Measurements from ENCODE around the gene CA5B. TPM values are rescaled to one million over a fixed set of nuclear protein-coding genes. Genes with fewer than 3 reads are reported as not detected.
"Not testable (repeated sequence)": the region's sequence is repeated elsewhere in the genome, so short reads cannot be mapped to it uniquely, and the experiment has no call there.

Gene CA5B
- total RNA-seq, 1 experiment from 2014 or later: 11.0 TPM

DNA sequence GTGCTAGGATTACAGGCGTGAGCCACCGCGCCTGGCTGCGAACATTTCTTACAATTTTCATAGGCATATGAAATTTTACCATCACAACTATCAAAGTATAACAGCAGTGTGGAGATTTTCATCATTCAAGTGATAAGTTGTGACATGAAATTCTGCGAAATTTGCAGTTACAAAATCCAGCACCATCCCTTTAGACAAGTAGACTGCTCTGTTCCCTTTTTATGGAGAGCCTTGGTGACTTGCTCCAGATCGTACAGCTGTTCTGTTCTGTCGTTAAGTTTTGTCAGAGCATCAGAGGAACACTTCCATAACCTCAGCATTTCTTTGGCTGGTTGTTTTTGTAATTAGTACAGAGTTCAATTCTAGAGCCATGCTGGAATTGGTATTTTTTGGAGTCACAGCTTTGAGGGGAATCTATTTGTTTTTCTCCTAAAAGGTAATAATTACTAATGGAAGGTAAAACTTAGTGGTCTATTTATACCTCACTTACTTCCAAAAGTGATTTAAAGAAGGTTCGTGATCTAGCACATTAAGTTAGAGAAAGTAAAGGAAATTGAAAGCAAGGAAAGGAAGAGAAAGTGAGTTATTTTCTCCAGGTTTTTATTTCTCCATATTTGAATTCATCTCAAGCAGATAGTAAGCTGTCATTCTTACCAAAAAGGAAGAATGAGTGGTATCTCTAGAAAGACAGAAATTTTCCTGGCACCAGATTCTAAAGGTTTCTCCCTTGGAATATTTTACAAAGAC is 74.3 kb downstream of the CA5B start:
- no peak for DNase-seq (ENCODE audit: extremely low read depth, low read depth)

DNA sequence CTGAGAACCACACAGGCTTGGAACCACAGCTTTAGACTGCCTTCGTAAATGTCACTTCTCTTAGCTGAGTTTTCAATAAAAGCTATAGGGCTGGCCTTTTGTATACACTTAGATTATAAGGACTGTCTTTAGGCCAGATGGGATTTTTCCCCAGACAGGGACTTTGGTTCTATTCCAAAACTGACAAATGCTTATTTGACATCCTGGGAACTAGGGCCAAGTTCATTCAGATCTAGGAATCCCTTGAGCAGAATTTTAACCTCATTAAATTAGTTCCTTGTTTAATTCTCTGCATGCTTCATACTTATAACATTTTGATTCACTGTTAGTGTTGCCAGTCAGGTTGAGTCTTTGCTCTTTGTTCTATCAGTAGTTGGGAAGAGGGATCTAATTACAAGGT is 75.3 kb downstream of the CA5B start:
- no peak for DNase-seq (ENCODE audit: extremely low read depth, low read depth)

DNA sequence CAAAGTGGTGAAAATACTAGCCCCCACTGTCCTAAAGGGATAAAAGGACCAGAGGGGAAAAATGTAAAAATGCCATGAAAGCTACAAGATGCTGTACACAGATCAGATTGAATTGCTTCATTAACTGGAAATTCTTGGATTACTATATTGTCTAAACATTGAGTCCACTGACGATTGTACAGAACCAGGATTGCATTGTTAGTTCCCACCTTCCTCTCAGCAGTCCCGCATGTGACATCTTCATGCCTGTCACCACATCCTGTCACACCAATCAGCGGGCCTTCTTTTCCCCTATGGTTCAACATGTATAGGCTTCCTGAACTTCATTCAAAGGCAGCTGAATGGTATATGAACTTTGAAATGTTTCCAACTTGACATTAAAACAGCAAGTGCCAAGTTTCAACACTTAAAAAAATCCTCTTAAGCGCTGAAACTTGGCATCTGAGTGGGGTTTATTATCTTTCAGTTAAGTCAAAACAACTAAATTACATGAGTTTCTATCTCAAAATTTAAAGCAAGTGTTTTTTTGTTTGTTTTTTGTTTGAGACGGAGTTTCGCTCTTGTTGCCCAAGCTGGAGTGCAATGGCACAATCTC is 76.8 kb downstream of the CA5B start:
- DNase-seq (ENCODE audit: extremely low read depth, low read depth): no peak

DNA sequence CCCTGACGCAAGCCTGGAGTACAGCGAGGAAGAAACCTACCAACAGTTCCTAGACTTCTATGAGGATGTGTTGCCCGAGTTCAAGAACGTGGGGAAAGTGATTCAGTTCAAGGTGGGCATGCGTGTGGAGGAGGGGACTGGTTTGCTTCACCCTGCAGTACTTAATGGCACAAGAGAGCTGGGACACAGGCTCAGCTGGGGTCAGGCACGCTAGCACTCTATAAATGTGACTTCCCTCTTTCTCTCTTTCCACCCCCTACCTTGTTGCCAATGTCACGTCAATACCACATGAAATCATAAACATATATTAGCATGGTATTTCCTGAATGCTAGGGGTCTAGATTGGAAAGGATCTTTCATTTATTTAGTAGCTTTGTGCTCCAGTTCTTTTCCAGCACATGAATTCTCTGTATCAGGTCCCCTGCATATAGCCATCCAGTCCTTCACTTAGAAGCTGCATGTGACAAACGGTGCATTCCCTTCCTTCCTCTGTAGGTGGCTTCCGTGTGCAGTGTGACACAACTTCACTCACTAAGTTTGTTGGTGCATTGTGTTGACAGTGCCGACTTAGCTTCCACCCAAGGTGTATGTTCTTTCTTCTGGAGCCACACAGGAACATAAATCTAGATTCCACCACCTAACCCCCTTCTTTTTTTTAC is 77.8 kb downstream of the CA5B start:
- DNase-seq (ENCODE audit: extremely low read depth, low read depth): peak; percentile 15

DNA sequence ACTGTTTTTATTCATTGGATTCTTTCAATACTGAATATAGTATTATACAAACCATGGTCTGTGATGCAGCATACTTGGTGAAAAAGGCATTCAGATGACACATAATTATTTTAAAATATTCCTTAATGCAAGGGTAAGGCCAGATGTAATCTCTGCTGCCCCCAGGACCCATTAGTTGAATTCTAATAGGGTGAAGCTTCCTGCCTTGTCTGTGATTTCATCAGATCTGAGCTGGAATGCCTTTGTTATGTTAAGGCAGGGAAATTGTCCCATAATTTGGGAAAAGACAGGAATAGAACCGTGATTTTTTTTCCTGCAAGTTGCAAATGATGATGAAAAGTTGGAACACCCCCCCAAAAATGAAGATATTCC is 78.4 kb downstream of the CA5B start:
- no peak for DNase-seq (ENCODE audit: extremely low read depth, low read depth)

DNA sequence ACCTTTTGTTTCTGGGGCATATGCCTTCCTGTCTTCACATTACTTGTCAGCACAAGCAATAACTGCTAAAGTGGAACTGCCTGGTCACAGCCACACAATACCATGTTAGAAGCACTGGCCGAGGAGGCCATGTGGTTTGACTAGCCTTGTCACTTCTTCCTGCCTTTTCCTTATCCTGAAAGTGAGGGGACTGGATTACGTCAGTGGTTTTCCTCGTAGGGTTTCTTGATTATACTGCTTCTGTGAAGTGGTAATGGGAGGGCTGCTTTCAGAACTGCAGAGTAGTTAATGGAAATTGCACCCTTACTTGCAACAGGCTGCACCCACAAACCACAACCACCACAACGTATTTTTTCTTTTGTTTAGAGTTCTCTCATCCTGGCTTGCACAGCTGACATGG is 78.8 kb downstream of the CA5B start:
- DNase-seq (ENCODE audit: extremely low read depth, low read depth): no peak

DNA sequence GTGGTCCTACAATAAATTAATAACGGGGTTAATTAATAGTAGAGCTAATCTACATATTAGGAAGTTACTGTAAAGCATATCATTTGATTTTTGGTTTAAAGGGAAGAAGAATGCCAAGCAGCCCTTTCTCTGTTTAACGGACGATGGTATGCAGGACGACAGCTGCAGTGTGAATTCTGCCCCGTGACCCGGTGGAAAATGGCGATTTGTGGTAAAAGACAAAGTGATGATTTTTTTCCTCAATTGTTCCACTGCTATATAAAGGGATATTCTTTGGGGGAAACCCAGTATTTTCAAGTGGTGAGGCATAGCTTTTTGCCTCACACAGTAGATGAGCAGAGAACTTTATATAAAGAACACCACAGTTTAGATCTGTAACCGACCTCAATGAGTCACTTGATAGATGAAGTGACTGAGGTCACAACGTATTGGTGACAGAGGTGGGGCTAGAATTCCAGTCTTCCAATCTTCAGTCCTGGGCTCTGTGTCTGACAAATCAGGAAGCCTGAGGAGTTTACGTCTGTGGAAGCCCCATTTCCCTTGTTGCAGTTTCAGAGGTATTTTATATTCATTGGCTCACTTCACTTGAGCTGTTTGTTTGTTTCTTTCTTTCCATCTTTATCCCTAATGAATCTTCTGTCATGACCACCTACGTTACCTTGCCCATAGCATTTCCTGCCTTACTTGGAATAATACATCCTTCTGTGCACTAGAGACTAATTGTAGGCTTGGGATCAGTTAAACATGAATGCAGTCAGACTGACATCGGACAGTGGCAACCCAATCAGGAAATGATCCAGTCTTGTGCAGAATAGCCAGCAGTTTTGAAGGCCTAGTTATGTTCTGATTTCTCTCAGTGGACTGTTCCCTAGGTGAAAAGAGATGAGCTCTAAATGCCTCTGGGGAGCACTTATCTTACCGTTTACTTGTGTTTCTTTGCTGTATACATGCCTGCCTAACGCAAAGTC is 82.3 kb downstream of the CA5B start:
- DNase-seq (ENCODE audit: extremely low read depth, low read depth): no peak

DNA sequence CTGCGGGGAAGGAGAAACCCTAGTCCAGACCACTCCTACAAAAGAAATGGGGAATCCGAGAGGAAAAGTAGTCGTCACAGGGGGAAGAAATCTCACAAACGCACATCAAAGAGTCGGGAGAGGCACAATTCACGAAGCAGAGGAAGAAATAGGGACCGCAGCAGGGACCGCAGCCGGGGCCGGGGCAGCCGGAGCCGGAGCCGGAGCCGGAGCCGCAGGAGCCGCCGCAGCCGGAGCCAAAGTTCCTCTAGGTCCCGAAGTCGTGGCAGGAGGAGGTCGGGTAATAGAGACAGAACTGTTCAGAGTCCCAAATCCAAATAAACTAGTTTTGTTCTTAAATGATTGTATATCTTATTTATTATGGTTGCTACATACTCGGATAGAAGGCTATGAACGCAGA is 84.9 kb downstream of the CA5B start:
- no peak for DNase-seq (ENCODE audit: extremely low read depth, low read depth)

DNA sequence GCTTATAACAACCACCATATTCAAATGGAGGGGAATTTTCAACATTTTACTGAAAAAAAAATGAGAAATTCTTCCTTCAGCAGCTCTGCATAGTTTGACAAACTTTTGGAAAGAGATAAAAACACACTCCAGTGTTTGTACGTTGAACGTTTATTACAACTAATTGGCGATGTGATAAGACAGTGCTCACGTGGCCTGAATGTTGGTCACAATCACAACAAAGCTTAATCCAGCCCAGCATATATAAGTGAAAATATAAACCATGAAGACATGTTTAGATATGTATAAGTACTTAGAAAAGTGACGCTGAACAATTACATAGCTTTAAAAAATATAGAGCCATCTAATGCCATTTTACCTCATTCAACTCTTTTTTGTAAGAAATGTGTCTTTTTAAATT is 87.9 kb downstream of the CA5B start:
- DNase-seq (ENCODE audit: extremely low read depth, low read depth): no peak

DNA sequence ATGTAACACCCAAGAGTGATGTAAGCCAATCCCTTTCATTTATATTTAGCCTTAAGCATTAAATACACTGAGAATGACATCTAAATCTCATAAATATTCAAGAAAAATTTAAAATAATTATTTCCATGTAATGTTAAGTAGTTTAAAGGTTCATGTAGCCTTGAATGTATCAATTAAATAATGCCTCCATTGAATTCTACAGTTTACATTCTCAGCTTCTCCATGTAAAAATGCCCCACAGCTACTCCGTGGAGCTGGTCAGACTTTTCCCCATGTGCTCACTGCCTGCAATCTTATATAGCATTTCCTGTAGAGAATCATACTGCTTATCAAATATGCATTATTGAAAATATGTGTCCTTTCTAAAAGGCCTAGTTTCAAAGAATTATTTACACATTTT is 91.1 kb downstream of the CA5B start:
- DNase-seq (ENCODE audit: extremely low read depth, low read depth): no peak

DNA sequence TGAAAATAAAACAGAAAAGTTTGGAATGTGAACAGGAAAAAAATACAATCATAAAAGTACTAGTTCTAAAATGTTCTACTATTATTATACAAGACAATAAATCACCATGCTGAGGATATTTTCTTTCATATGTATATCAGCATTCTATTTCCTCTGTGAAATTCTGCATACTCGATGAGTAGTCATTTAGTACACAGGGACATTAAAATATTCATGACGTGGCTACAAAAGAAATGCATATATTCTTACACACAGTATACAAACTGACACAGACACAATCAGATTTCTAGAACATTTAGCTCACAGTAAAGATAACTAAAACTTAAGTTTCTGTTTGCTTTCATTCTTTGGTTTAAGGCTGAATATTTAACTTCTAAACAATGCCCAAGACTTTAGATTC is 93.3 kb downstream of the CA5B start:
- not testable (repeated sequence) for DNase-seq (ENCODE audit: extremely low read depth, low read depth)

DNA sequence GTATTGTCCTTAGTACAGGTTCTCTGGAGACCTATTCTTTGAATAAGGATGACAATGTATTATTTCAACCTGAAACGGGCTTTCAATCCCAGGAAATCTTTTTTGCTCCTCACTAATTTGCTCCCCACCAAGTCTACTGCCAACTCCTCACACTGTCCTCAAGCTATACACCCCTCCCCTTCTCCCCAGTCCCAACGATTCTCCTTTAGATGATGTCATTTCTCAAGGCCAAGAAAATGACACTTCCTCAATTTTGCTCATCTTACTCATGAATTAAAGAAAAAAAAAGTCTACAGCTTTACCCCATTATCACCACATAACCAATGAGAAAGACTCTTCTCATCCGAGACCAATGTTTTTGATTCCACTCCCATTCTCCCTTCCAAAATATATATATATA is 96.0 kb downstream of the CA5B start:
- no peak for DNase-seq (ENCODE audit: extremely low read depth, low read depth)

DNA sequence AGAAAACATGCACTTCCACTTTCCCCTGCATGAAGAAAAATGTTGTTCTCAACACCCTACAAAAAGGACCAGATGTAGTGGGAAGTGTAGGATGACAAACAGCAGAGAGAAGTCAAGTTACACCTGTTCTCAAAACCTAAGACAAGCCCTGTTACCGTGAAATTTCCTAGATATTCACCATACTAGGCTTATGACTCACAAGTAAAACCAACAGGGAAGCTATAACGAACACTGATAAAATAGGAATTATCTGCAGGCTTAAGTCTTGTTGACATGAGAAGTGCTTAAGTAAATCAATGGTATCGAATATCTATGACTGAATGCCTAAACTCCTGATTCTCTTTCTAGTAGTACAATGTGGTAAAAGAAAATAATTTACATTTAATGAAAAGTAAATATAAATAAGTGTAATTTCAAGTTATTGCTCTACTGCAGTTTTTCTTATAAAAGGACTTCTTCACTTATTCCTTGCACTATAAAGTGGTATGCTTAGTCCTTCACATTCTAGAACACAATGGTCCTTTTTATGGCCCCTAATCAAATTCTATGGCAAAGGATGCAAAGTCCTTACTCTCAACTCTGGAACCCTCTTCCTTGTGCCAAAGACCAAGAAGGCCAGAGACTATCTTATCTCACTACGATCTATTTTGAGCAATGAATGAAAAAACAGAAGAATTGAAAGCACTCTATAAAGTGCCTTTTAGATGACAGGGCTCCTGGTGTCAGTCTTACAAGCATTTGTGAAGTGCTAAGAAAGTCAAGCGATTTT is 96.9 kb downstream of the CA5B start:
- DNase-seq (ENCODE audit: extremely low read depth, low read depth): no peak

Small RNA genes within 50 kb of the gene (small RNA-seq; reads per million reads assigned to genes)
- 0 to 0.02 reads per million in 2 experiments for gene RF00409

Other genes with a start within 250 kb of the CA5B start
- gene PIR, start 244.9 kb upstream of the CA5B start, total RNA-seq (2014; rRNA removed; shearing (Covaris generic)): 179 and 186 TPM in 2 replicates
- gene BMX, start 237.5 kb upstream of the CA5B start, total RNA-seq (2014; rRNA removed; shearing (Covaris generic)): not detected in 2 replicates
- 0.12 and 0.55 TPM in 2 replicates for gene ACE2, start 137.3 kb upstream of the CA5B start, total RNA-seq (2014; rRNA removed; shearing (Covaris generic))
- gene CLTRN, start 73.5 kb upstream of the CA5B start, total RNA-seq (2014; rRNA removed; shearing (Covaris generic)): 6.6 and 7.7 TPM in 2 replicates
- gene ZRSR2, start 52.2 kb downstream of the CA5B start, total RNA-seq (2014; rRNA removed; shearing (Covaris generic)): 5.3 and 5.9 TPM in 2 replicates
- 27.3 and 32.2 TPM in 2 replicates for gene AP1S2, start 116.5 kb downstream of the CA5B start, total RNA-seq (2014; rRNA removed; shearing (Covaris generic))